ENCODE results near the gene CDYL2. TPM values are rescaled to one million over a fixed set of nuclear protein-coding genes. Genes with fewer than 3 reads are reported as not detected.
"Not testable (repeated sequence)": the region's sequence is repeated elsewhere in the genome, so short reads cannot be mapped to it uniquely, and the experiment has no call there.

CDYL2 gene
- total RNA-seq, 1 donor from 2014 or later, result 6.0 TPM

DNA sequence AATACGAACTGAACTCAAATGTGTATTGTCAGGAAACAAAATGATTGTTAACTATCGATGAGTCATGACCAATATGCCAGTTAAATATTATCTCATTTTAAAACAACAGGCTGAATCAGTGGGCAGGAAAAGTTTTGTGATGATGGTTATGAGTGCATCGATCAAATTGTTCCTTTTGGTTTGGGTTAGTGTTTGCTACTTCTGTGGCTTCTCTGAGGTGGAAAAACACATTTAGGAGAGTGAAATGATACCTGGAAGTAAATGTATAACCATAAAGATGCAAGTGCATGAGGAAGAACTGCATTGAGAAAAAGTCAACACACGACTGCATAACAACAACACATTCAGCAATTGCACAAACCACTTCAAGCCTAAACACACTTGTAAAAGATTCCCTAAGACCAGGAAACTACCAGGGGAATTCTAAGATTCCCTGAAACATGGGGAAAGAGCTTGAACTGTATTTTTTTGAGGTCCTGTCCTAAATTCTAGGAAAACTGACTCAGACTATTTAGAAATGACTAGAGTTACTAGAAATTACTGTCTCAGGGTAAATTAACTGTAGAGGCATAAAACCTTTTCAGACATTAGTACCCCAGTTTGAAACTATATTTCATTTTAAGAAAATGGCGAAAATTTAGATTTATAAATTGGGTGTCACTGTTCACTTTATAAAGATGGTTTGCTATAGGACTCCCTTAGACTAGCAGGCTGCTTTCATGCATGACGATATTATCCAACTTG is 44.8 kb downstream of the CDYL2 start:
- intact Hi-C loops (cut with DNase I), result no loop called here
- no peak for DNase-seq (ENCODE audit: low spot score)

DNA sequence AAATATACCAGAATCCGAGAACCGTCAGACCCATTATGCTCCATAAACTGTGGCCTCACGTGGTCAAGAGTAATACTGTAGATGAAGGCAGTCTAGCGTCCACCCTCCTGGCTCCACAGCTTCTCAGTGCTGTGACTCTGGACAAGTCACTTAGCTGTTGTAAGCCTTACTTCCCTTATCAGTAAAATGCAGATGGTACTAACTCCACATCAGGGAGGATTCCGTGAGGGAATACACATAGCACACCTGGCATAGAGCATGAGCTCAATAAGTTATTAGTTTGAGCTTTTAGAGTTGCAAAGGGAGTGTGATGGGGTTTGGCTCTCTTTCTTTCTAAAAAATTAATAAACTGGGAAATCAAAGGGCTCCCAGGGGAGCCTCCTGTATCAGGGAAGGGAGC is 49.9 kb downstream of the CDYL2 start:
- no peak for DNase-seq (ENCODE audit: low spot score)
- intact Hi-C loops (cut with DNase I), result no loop called here

DNA sequence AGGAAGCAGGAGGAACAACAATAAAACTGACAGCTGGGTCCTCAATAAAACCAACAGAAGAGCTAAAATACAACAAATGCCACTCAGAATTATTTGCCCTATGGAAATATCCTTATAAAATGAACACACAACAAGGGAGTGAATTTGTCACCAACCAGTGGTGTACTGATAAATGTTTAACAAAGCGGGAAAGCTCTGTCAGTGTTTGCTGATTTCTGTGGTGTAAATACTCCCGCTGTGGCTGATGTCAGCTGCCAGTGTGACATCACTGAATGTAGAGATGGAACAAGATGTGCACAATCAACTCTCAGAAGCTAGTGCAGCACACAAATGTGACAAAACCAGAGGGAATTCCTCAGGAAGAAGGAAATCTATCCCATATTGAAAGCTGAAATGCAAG is 51.9 kb downstream of the CDYL2 start:
- intact Hi-C loops (cut with DNase I), result no loop called here
- no peak for DNase-seq (ENCODE audit: low spot score)

DNA sequence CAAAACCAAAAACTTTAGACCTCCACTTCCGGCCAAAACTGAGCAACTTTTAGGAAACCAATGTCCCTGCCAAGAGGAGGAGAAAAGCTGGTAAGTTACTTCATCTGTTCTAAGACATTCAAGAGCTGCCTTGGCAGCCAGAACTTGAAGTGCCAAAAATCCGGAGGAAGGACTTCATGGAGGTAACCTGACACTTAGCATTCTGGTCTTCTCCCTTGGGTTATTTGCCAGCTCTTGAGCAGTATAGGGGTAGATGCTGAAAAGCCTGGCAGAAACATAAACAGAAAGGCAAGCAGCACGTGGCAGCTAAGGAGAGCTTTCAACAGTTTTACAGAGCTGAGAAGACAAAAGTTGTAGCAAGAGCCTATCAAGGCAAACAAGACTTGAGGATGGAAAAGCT is 53.2 kb downstream of the CDYL2 start:
- intact Hi-C loops (cut with DNase I), result no loop called here
- no peak for DNase-seq (ENCODE audit: low spot score)

DNA sequence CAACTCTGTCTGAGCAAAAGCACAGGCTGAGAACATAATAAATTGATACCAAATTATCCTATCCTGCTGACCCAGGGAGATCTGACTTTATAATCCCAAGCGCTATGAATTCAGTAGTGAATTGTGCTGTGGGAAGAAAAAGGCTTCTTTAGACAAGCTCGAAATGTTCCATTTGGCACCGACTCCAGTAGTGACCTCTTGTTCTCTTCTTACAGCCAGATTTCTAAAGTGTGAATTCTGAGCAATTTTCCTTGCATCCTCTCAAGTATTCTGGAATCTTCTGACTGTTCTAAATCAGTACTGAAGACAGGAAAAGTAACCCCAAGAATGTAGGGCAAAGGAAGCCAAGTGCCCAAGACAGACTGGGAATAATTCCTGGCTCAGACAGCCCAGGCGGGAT is 58.2 kb downstream of the CDYL2 start:
- intact Hi-C loops (cut with DNase I), result no loop called here

DNA sequence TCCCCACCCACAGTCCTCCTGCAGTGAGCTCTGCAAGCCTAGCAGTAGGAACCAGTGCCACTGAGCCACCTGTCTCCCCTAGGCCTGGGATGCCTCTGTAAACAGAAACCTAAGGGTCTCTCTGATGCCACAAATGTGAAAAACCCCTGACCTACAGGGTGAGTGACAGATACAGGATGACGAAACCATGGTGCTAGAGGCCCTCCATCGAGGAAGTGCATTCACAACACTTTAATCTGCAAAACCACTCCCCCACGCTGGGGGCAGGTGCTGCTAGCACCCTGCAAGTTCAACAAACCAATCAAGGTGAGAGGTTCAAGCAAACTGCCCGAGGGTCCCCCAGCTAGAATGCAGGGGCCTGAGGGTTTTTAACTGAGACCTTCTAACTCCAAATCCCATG is 59.5 kb downstream of the CDYL2 start:
- DNase-seq (ENCODE audit: low spot score), result no peak
- intact Hi-C loops (cut with DNase I), result no loop called here

More for the DNA sequence above, 58.2 kb downstream of the CDYL2 start:
- no peak for DNase-seq (ENCODE audit: low spot score)

DNA sequence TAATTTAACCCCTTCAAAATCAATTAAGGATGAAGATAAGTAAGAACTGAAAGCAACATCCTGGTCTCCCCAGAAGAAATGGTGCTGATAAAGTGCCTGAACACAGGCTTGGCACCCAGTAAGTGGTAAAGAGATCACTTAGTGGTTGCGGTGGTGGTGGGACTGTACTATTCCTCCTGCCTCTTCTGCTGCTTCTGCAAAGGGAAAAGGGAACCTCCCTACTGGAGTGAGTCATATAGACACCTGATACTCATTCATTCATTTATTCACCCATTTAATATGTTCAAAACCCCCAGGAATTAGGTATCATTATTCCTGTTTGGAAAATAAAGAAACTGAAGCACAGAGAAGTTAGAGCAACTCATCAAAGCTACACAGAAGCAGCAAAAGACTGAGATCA is 60.6 kb downstream of the CDYL2 start:
- DNase-seq (ENCODE audit: low spot score), result no peak
- intact Hi-C loops (cut with DNase I), result no loop called here

DNA sequence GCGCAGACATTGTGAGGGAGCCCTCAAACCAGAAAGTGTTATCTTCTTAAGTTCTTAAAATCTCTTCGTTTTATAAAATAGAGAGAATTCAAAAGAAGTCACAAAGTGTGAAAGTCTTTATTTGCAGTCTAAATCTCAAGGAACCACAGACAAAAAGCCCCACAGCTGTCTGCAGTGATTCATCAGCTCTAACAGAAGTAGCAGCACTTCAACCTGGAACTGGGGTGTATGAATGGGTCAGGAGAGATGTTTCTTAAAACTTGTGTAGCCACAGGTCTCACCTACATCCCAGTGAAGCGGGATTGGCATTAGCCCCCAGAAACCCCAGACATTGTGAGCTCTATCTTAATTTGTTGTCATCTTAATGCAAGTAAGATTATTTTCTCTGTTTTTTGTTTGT is 61.1 kb downstream of the CDYL2 start:
- intact Hi-C loops (cut with DNase I), result no loop called here
- DNase-seq (ENCODE audit: low spot score), result no peak

DNA sequence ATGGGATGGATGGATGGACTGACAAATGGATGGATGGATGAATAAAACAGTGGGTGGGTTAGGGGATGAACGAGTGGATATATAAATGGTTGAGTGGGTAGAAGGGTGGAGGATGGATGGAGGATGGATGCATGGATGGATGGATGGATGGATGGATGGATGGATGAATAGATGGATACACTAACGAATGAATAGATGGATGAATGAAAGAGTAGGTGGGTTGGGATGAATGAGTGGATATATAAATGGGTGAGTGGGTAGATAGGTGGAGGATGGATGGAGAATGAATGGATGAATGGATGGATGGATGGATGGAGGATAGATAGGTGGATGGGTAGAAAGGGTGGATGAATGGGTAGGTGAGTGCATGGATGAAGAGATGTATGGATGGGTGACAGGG is 62.1 kb downstream of the CDYL2 start:
- DNase-seq (ENCODE audit: low spot score), result no peak
- intact Hi-C loops (cut with DNase I), result no loop called here

DNA sequence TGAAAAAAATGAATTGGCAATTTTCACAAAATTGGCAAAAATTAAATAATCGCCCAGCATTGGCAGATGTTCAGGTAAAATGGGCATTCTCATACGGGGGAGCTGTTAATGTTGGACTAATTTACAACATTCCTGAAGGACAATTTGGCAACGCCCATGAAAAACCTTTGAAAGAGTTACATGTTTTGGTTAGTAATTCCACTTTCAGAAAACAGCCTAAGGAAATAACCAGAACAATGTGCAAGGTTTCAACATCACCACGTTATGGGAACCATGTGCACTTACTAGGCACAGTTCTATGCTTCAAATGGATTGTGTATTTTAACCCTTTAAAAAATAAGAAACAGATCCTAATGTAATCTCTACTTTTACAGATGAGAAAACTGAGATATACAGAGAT is 62.7 kb downstream of the CDYL2 start:
- intact Hi-C loops (cut with DNase I), result no loop called here

DNA sequence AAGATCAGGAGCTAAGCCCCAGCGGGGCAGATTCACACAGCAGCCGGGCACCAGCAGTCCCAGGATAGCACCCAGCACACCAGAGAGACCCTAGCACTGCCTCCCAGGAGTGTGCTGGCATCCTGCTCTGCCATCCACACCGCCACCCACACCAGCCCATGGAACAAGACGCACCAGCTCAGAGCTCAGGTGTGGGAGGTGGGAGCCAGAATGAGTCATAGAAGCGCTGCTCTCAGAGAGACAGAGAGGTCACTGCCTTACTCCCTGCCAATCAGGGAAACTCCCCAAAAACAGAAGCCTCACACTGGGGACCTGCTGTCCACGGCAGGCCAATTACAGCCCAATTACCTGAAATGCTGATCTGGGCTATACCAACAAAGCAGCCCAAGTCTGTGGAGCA is 64.9 kb downstream of the CDYL2 start:
- intact Hi-C loops (cut with DNase I), result no loop called here
- DNase-seq (ENCODE audit: low spot score), result no peak

More for the DNA sequence above, 62.7 kb downstream of the CDYL2 start:
- DNase-seq (ENCODE audit: low spot score), result no peak

DNA sequence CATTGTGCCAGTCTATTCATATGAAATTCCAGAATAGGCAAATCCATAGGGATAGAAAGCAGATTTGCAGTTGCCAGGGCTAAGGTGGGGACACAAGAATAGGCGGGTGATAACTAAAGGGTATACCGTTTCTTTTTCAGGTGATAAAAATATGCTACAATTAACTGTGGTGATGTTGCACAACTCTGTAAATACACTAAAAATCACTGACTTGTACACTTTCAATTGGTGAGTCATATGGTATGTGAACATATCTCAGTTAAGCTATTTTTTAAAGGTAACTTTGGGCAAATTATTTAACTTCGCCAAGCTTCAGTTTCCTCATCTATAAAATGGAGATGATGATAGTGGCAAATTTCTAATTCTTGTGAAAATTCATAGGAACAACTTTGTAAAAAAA is 65.9 kb downstream of the CDYL2 start:
- intact Hi-C loops (cut with DNase I), result no loop called here
- DNase-seq (ENCODE audit: low spot score), result no peak

DNA sequence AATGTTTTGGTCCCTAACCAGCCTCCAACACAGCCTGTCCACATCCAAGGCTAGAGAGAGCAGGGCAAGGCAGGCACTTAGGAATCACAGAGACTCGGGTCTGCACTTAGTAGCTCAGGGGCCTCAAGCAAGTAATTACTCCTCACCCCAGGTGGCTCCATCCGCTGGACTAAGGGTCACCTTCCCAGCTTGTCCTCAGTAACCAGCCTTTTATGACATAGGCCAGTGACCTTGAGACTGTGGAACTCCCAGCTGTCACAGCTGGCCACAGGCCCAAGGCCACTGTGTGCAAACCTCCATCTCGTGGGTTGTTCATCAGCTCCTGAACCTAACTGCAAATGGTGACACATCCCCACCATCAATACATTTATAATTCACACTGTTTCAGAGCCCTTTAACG is 68.6 kb downstream of the CDYL2 start:
- intact Hi-C loops (cut with DNase I), result no loop called here
- DNase-seq (ENCODE audit: low spot score), result no peak

DNA sequence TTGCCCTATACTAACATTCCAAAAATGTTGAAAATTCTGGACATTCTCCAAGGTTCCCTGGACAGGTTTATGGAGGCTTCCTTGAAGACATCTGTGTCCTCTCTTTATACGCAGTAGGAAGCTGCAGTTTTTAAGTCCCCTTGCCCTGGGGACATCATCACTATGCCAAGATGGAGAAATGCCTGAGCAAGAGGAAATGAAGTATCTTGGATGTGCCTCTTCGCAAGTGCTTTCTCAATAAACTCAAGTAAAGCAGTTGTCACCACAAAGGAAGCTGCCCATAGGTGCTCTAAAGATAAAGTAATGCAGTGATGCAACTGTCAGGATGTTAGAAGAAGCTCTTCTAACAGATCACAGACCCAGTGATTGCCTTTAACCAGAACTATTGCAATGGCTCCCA is 71.0 kb downstream of the CDYL2 start:
- no peak for DNase-seq (ENCODE audit: low spot score)
- intact Hi-C loops (cut with DNase I), result no loop called here

DNA sequence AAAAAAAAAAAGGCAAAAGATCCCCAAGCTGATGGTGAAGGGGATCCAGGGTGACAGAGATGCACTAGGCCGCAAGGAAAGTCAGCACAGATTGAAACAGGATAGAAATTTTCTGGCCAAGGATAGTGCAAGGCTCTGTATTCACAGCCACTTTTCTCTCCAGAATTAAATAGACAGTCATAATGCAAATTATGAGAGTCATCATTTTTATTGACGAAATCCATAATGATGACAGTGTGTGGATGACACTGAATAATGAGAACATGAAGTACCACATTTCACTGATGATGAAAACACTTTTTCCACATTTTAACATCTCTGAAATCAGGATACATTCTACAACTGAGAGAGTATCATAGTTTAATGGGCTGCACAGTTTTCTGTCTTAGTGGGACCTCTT is 72.5 kb downstream of the CDYL2 start:
- intact Hi-C loops (cut with DNase I), result no loop called here

DNA sequence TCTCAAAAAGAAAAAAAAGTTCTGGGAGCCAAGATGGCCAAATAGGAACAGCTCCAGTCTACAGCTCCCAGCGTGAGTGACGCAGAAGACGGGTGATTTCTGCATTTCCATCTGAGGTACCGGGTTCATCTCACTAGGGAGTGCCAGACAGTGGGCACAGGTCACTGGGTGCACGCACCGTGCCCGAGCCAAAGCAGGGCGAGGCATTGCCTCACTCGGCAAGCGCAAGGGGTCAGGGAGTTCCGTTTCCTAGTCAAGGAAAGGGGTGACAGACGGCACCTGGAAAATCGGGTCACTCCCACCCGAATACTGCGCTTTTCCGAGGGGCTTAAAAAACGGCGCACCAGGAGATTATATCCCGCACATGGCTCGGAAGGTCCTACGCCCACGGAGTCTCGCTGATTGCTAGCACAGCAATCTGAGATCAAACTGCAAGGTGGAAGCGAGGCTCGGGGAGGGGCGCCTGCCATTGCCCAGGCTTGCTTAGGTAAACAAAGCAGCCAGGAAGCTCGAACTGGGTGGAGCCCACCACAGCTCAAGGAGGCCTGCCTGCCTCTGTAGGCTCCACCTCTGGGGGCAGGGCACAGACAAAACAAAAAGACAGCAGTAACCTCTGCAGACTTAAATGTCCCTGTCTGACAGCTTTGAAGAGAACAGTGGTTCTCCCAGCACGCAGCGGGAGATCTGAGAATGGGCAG is 77.2 kb downstream of the CDYL2 start:
- DNase-seq (ENCODE audit: low spot score); intact Hi-C loops (cut with DNase I): not testable (repeated sequence)

More for the DNA sequence above, 72.5 kb downstream of the CDYL2 start:
- DNase-seq (ENCODE audit: low spot score), result no peak

DNA sequence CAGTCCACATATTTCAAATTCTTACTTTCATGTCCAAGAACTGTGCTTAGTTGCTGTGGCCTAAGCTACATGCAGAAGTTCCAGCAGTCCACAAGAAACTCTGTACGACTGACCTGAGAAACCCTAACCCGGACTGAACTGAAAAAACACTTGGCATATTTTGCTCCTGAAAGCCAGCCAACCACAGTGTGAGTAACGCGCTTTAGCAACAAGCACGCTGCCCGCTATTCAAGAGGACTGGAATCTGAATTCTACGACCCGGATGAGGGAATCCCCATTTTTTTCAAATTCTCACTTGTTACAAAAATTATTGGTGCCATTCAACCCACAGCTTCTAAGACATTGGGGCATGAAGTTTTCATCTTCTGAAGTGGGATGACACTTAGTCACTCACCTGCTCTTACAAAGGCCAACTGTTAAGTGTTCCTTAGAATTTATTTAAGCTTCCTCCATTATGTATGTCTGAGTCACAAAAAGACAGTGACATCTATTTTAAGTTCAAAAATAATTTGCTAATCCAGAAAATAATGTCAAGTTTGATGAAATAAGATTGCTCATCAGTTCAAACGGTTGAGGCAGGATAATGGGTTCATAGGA is 78.7 kb downstream of the CDYL2 start:
- no peak for DNase-seq (ENCODE audit: low spot score)
- intact Hi-C loops (cut with DNase I), result no loop called here

DNA sequence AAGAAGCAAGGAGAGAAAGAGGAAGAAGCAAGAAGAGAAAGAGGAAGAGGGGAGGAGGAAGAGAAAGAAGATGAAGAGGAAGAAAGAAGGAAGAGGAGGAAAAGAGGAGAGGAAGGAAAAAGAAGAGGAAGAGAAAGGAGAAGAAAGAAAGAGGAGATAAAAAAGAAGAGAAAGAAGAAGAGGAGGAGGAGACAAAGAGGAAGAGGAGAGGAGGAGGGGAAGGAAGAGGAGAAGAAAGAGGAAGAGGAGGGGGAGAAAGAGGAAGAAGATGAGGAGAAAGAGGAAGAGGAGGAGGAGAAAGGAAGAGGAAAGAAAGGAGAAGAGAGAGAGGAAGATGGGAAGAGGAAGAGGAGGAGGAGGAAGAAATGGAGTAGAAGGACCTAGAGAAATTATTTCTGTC is 80.4 kb downstream of the CDYL2 start:
- intact Hi-C loops (cut with DNase I), result no loop called here
- DNase-seq (ENCODE audit: low spot score), result no peak

DNA sequence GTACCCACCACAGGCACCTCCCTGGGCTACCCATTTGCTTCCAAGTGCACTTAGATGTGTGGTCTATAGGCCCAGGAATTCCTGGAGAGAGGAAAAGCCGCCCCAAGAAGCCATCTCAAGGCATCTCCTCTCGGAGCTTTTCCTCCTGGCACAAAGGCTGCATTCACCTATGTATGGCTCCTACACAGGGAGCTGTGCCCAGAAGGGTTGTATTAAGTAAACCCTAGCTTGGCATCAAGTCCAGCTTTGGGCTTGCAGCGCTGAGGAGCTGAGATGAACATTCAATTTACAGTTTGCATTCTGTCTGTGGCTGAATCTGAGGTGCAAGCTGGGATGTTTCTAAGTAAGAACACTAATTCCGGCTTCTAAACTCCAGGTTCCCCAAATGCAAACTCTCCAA is 81.3 kb downstream of the CDYL2 start:
- intact Hi-C loops (cut with DNase I), result no loop called here
- DNase-seq (ENCODE audit: low spot score), result no peak

DNA sequence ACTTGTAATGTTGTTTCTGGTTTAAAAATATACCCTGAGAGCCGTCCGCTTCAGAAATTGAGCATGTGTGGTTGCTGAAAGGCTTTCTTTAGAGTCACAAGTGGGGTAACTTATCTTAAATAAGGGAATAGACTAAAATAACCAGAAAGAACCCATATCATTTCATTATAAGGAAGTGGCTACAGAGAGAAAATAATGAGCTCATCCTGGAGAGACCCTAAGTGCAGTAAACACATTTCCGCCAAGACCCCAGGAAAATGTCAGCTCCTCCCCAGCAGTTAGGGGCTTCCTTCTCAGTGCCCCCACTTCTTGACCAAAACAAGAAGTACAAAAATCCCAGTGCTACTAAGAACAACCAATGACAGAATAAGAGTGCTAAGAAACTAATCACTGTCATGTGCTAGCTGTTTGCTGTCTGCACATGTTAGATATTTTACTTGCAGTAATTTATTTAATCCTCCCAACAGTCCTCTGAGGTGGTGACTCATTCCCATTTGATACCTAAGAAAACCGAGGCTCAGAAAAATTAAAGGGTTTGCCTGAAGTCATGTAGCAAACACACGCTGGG is 83.5 kb downstream of the CDYL2 start:
- no peak for DNase-seq (ENCODE audit: low spot score)
- intact Hi-C loops (cut with DNase I), result no loop called here

DNA sequence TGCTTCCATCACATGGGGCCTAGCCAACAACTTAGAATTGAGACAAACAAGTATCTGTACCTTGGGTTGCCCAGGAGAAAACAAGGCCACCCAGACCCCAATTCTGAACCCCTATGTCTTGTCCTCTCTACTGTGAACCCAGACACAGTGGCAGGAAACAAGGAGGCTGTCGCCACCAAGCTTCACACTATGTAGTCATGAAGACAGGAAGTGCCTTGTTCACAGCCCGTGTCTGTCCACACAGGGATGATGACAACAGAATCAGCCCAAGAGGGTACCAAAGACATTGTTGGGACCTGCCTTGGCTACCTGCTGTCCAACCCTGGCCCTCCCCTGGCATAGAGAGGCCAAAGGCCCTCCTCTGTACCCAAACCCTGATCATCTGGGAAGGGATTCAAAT is 84.8 kb downstream of the CDYL2 start:
- no peak for DNase-seq (ENCODE audit: low spot score)
- intact Hi-C loops (cut with DNase I), result no loop called here

All from cardiac septum (tissue), 1 donor.